Iris pigment epithelial cell (primary cell): ENCODE data around the gene KCNG2.

Experiments
- DNase-seq: peaks from one replicate; pipeline ENCODE4 v3.0.0-alpha.2; 2011; ENCODE audit warnings: low read depth

The KCNG2 gene

GRCh38 chr18:79887181-79888000 is 89.7 kb downstream of the KCNG2 start:
- no peak for DNase-seq

- no peak for DNase-seq
Measured at GRCh38 chr18:79888016-79888415, 90.3 kb downstream of the KCNG2 start.

GRCh38 chr18:79889569-79889968 is 91.8 kb downstream of the KCNG2 start:
- no peak for DNase-seq

GRCh38 chr18:79890674-79891073 is 92.9 kb downstream of the KCNG2 start:
- no peak for DNase-seq

GRCh38 chr18:79896738-79897137 is 99.0 kb downstream of the KCNG2 start:
- DNase-seq: no peak

GRCh38 chr18:79897940-79898625 is 100.3 kb downstream of the KCNG2 start:
- no peak for DNase-seq

GRCh38 chr18:79898952-79899608 is 101.3 kb downstream of the KCNG2 start:
- no peak for DNase-seq

GRCh38 chr18:79899609-79900445 is 102.1 kb downstream of the KCNG2 start:
- no peak for DNase-seq

GRCh38 chr18:79900610-79901570 is 103.2 kb downstream of the KCNG2 start:
- no peak for DNase-seq

- no peak for DNase-seq
Measured at GRCh38 chr18:79901665-79902064, 103.9 kb downstream of the KCNG2 start.

- no peak for DNase-seq
Measured at GRCh38 chr18:79902075-79902474, 104.3 kb downstream of the KCNG2 start.

- no peak for DNase-seq
Measured at GRCh38 chr18:79902640-79903039, 104.9 kb downstream of the KCNG2 start.

- DNase-seq: no peak
Measured at GRCh38 chr18:79903071-79903635, 105.4 kb downstream of the KCNG2 start.

- DNase-seq: no peak
Measured at GRCh38 chr18:79903787-79904356, 106.1 kb downstream of the KCNG2 start.

GRCh38 chr18:79904357-79905147 is 106.8 kb downstream of the KCNG2 start:
- DNase-seq: no peak

- peak; percentile 64 for DNase-seq
Measured at GRCh38 chr18:79905389-79905911, 107.7 kb downstream of the KCNG2 start.

- DNase-seq: no peak
Measured at GRCh38 chr18:79905993-79906392, 108.3 kb downstream of the KCNG2 start.

GRCh38 chr18:79906706-79907105 is 109.0 kb downstream of the KCNG2 start:
- DNase-seq: no peak
